22Rv1 (cell line): ENCODE results near the gene CCDC149.

Experiments
- ZFX ChIP-seq: fragments of 450-650 bp; IDR thresholded peaks from 2 replicates; pipeline ENCODE4 v1.6.1; 2017; ENCODE audit warnings: antibody characterized with exemption, borderline replicate concordance
- TF ChIP-seq, protein P1 (sequence below): fragments of 450-650 bp; IDR thresholded peaks from 2 replicates; pipeline ENCODE4 v1.5.1; 2017; ENCODE audit warnings: mild to moderate bottlenecking

DNA sequence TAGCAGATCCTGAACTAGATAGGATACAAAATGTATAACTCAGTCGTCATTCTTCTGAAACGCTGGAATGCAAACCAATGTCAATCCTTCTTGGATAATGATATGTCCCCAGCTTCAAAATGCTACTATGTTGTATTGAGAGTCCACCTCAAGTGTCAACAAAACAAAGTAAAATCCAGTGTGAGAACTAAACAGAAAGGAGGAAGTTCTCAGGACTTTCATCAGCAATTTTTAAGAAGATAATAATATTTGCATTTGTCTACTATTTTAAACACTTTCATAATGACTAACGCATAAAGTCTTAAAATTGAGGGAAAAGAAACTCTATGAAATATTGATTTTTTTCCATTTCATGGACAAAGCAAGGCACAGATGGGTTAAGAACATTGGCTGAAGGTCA, 81.2 kb downstream of the CCDC149 start:
- TF ChIP-seq, protein P1, sequence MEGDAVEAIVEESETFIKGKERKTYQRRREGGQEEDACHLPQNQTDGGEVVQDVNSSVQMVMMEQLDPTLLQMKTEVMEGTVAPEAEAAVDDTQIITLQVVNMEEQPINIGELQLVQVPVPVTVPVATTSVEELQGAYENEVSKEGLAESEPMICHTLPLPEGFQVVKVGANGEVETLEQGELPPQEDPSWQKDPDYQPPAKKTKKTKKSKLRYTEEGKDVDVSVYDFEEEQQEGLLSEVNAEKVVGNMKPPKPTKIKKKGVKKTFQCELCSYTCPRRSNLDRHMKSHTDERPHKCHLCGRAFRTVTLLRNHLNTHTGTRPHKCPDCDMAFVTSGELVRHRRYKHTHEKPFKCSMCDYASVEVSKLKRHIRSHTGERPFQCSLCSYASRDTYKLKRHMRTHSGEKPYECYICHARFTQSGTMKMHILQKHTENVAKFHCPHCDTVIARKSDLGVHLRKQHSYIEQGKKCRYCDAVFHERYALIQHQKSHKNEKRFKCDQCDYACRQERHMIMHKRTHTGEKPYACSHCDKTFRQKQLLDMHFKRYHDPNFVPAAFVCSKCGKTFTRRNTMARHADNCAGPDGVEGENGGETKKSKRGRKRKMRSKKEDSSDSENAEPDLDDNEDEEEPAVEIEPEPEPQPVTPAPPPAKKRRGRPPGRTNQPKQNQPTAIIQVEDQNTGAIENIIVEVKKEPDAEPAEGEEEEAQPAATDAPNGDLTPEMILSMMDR, result no peak
- no peak for TF ChIP-seq ZFX
